Stimulated activated CD4-positive, alpha-beta T cell treated with anti-CD3 and anti-CD28 coated beads, Interleukin-4, amount 100 ng/mL, for 1 hour (primary cell): Measurements from ENCODE around the gene FZD10.

ENCODE experiments used
- DNase-seq: peaks from one replicate; pipeline ENCODE4 v3.0.0-alpha.2; 2020

The FZD10 gene

GRCh38 chr12:130155416-130156073 lies 6.7 kb upstream of the FZD10 start:
- DNase-seq, result no peak

GRCh38 chr12:130156652-130157275 lies 5.5 kb upstream of the FZD10 start:
- no peak for DNase-seq

- DNase-seq, result no peak
Observed at GRCh38 chr12:130157998-130158753, 4.1 kb upstream of the FZD10 start.

GRCh38 chr12:130158754-130159059 lies 3.6 kb upstream of the FZD10 start:
- DNase-seq, result no peak

- DNase-seq, result no peak
Observed at GRCh38 chr12:130160306-130160705, 2.0 kb upstream of the FZD10 start.

- DNase-seq, result no peak
Observed at GRCh38 chr12:130160711-130161231, 1.5 kb upstream of the FZD10 start.

- no peak for DNase-seq
Observed at GRCh38 chr12:130161261-130162243, 712 bp upstream of the FZD10 start.

- DNase-seq, result no peak
Observed at GRCh38 chr12:130162745-130163460, 639 bp downstream of the FZD10 start.

- no peak for DNase-seq
Observed at GRCh38 chr12:130163461-130164215, 1.4 kb downstream of the FZD10 start.

- DNase-seq, result no peak
Observed at GRCh38 chr12:130164216-130164542, 1.9 kb downstream of the FZD10 start.

GRCh38 chr12:130164936-130165335 lies 2.7 kb downstream of the FZD10 start:
- no peak for DNase-seq

GRCh38 chr12:130166306-130166705 lies 4.0 kb downstream of the FZD10 start:
- DNase-seq, result no peak

GRCh38 chr12:130167537-130167936 lies 5.3 kb downstream of the FZD10 start:
- DNase-seq, result no peak

- DNase-seq, result no peak
Observed at GRCh38 chr12:130169256-130169655, 7.0 kb downstream of the FZD10 start.

- DNase-seq, result no peak
Observed at GRCh38 chr12:130169924-130170323, 7.7 kb downstream of the FZD10 start.

- DNase-seq, result no peak
Observed at GRCh38 chr12:130170611-130171010, 8.3 kb downstream of the FZD10 start.

GRCh38 chr12:130177635-130178242 lies 15.5 kb downstream of the FZD10 start:
- no peak for DNase-seq

GRCh38 chr12:130178282-130178681 lies 16.0 kb downstream of the FZD10 start:
- no peak for DNase-seq

- DNase-seq, result no peak
Observed at GRCh38 chr12:130179191-130179590, 16.9 kb downstream of the FZD10 start.

GRCh38 chr12:130179621-130180020 lies 17.4 kb downstream of the FZD10 start:
- no peak for DNase-seq

GRCh38 chr12:130181211-130181610 lies 18.9 kb downstream of the FZD10 start:
- DNase-seq, result no peak
